H1 (cell line): ENCODE results near the gene PDXDC1. TPM values are rescaled to one million over a fixed set of nuclear protein-coding genes. Genes with fewer than 3 reads are reported as not detected.

Source experiments
- BCL11A ChIP-seq, 2 experiments: IDR thresholded peaks; one replicate each; pipeline ENCODE4 v1.6.1; 2011; ENCODE audit warnings: low read depth in 2 of 2, low read length in 2 of 2, mild to moderate bottlenecking in 2 of 2
- CHD1 ChIP-seq: IDR thresholded peaks from 2 replicates; pipeline ENCODE4 v1.6.1; 2012; ENCODE audit warnings: low read depth, low read length, improper control_type of control experiment
- MAFK ChIP-seq: IDR thresholded peaks from 2 replicates; pipeline ENCODE4 v1.6.1; 2012; ENCODE audit warnings: low read depth, mild to moderate bottlenecking, improper control_type of control experiment, low read length
- ZNF274 ChIP-seq: IDR thresholded peaks from 2 replicates; pipeline ENCODE4 v1.7.0; 2012; ENCODE audit warnings: low read length, borderline replicate concordance; ENCODE audit errors: extremely low read depth
- polyA plus RNA-seq, 7 experiments: library from polyadenylated mRNA; depleted of rRNA in 3 of 7; stranded (reverse) in 5 of 7; unstranded in 2 of 7; fragments of >200 nt in 5 of 7; fragments of 200-250 nt in 2 of 7; gene quantifications; 1 replicate in 5 of 7; 2 replicates in 1 of 7; 4 replicates in 1 of 7; pipeline versions ENCODE4 v1.2.1 to v1.2.3, GENCODE V29; 2011 to 2013; ENCODE audit warnings: missing spikeins in 2 of 7, mixed read lengths in 2 of 7
- total RNA-seq: library from RNA; stranded (reverse); fragmentation: NEBNext Ultra II Directional; extraction: Animal tissue kit (Norgen Biotek cat#: 25700); gene quantifications from 2 replicates; pipeline ENCODE4 v1.2.1, GENCODE V29; 2021

Gene PDXDC1
- total and polyA plus RNA-seq, 2 of the 8 experiments (the other 6 are each of a cell fraction or from before 2014, with no cell fraction given), result 56.6 to 118 TPM

- TF ChIP-seq CHD1 (no peak), BCL11A (IDR thresholded peaks at IDR 0.05; ENCODE audit: low read depth in 2 of 2, low read length in 2 of 2) (no peak), ZNF274 (no peak), MAFK (no peak)
Observed at GRCh38 chr16:15054357-15055140, 79.7 kb downstream of the PDXDC1 start (continued).
